Measurements from ENCODE around the gene KRT222.

Gene KRT222

DNA sequence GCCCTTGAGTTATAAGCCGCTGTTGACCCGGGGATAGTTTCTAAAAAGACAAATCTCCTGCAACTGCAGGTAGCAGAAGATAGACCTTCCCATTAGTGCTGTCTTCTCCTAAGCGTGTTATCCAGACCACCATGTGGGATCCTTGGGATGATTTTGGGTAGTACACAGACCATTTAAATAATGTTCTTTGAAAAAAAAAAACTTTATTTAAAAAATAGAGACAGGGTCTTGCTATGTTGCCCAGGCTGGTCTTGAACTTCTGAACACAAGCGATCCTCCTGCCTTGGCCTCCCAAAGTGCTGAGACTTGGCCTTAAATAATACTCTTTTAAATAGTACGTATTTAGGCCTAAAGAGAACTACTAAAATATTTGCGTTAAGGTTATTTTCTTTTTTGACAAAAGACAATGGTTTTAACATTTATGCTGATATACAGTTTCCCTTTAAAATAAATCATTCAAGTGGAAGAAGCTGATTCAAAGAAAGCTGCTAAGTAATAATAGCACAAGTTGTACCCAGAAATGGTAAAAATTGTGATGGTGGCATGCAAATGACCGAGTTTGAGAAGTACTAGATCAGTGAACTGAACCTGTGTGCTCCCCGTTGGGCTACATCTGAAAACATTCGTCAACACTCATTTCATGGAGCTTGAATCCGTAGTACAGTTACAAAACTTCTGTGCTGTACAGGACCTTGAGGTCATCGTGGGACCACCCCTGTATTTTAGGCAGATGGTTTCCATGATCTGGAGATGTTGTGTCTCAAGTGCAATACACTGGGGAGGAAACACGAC, 41.4 kb downstream of the KRT222 start:
- H3K4me3 ChIP-seq (ENCODE audit: insufficient read depth in 1 of 2, low read depth in 1 of 2, low read length in 2 of 2) = no peak overlapping the region
- H3K14ac ChIP-seq (ENCODE audit: low read length in 2 of 2) = no peak overlapping the region
- H3K79me1 ChIP-seq (replicated peaks; ENCODE audit: low read length, poor library complexity, severe bottlenecking) = no peaks in the 10 kb centered on the region
- H2BK15ac ChIP-seq (ENCODE audit: low read depth, poor library complexity, severe bottlenecking) = no peak overlapping the region
- 97% methylated on average over 10 of the region's 12 CpGs for WGBS
- peaks cover 5 to 19% of the 10 kb centered on the region in 2 experiments for H3K36me3 ChIP-seq (ENCODE audit: control insufficient read depth in 1 of 2, insufficient read depth in 2 of 2, low read depth in 1 of 2, low read length in 2 of 2)
- no peak overlapping the region for H4K91ac ChIP-seq (ENCODE audit: low read length)
- H3K4ac ChIP-seq (ENCODE audit: low read depth in 1 of 2, low read length in 2 of 2) = no peak overlapping the region
- no peak overlapping the region for H2BK12ac ChIP-seq (ENCODE audit: low read length in 2 of 2)
- H3K18ac ChIP-seq (ENCODE audit: low read depth in 1 of 2, low read length in 2 of 2) = no peak overlapping the region
- peaks cover 0 to 4% of the 10 kb centered on the region in 2 experiments for H3K27me3 ChIP-seq (ENCODE audit: control insufficient read depth in 1 of 2, insufficient read depth in 1 of 2, low read length in 2 of 2)
- H2BK5ac ChIP-seq (ENCODE audit: low read depth, low read length, poor library complexity, severe bottlenecking) = no peak overlapping the region
- H3K4me2 ChIP-seq (ENCODE audit: low read length, poor library complexity, severe bottlenecking) = no peak overlapping the region
- DNase-seq = no peak
- no peak overlapping the region for H2AFZ ChIP-seq (ENCODE audit: low read depth, low read length)
- no peak overlapping the region for H2AK5ac ChIP-seq (ENCODE audit: low read length, severe bottlenecking)
- H2BK120ac ChIP-seq (ENCODE audit: low read depth, low read length) = no peak overlapping the region
- H4K8ac ChIP-seq (ENCODE audit: low read length) = no peak overlapping the region
- H3K9ac ChIP-seq (ENCODE audit: low read length) = no peak overlapping the region
- H3K27ac ChIP-seq (ENCODE audit: low read length, poor library complexity, severe bottlenecking) = no peak overlapping the region
- H3K4me1 ChIP-seq (ENCODE audit: control insufficient read depth, insufficient read depth, low read depth, low read length) = peaks cover 1% of the 10 kb centered on the region
- H3K23ac ChIP-seq (ENCODE audit: low read length in 2 of 2) = no peak overlapping the region
- no peaks in the 10 kb centered on the region for H3K9me3 ChIP-seq (ENCODE audit: control insufficient read depth, low read length)

- H3K23ac ChIP-seq (ENCODE audit: low read length in 2 of 2) = no peak overlapping the region
- H3K18ac ChIP-seq (ENCODE audit: low read depth in 1 of 2, low read length in 2 of 2) = no peak overlapping the region
- H3K9me3 ChIP-seq (ENCODE audit: control insufficient read depth, low read length) = no peaks in the 10 kb centered on the region
- H2BK5ac ChIP-seq (ENCODE audit: low read depth, low read length, poor library complexity, severe bottlenecking) = no peak overlapping the region
- peaks cover 4 to 8% of the 10 kb centered on the region in 2 experiments for H3K36me3 ChIP-seq (ENCODE audit: control insufficient read depth in 1 of 2, insufficient read depth in 2 of 2, low read depth in 1 of 2, low read length in 2 of 2)
- H2AK5ac ChIP-seq (ENCODE audit: low read length, severe bottlenecking) = no peak overlapping the region
- H3K79me1 ChIP-seq (replicated peaks; ENCODE audit: low read length, poor library complexity, severe bottlenecking) = no peaks in the 10 kb centered on the region
- no peak overlapping the region for H4K91ac ChIP-seq (ENCODE audit: low read length)
- H3K4me2 ChIP-seq (ENCODE audit: low read length, poor library complexity, severe bottlenecking) = no peak overlapping the region
- peaks cover 0 to 4% of the 10 kb centered on the region in 2 experiments for H3K27me3 ChIP-seq (ENCODE audit: control insufficient read depth in 1 of 2, insufficient read depth in 1 of 2, low read length in 2 of 2)
- H3K27ac ChIP-seq (ENCODE audit: low read length, poor library complexity, severe bottlenecking) = no peak overlapping the region
- H3K4me3 ChIP-seq (ENCODE audit: insufficient read depth in 1 of 2, low read depth in 1 of 2, low read length in 2 of 2) = no peak overlapping the region
- H3K4me1 ChIP-seq (ENCODE audit: control insufficient read depth, insufficient read depth, low read depth, low read length) = peaks cover 1% of the 10 kb centered on the region
- no peak overlapping the region for H2BK120ac ChIP-seq (ENCODE audit: low read depth, low read length)
- no peak for DNase-seq
- no peak overlapping the region for H3K4ac ChIP-seq (ENCODE audit: low read depth in 1 of 2, low read length in 2 of 2)
- H2AFZ ChIP-seq (ENCODE audit: low read depth, low read length) = no peak overlapping the region
- H3K14ac ChIP-seq (ENCODE audit: low read length in 2 of 2) = no peak overlapping the region
- H3K9ac ChIP-seq (ENCODE audit: low read length) = no peak overlapping the region
- H2BK12ac ChIP-seq (ENCODE audit: low read length in 2 of 2) = no peak overlapping the region
- no peak overlapping the region for H2BK15ac ChIP-seq (ENCODE audit: low read depth, poor library complexity, severe bottlenecking)
- WGBS = 80% methylated on average over 1 of the region's 3 CpGs
- no peak overlapping the region for H4K8ac ChIP-seq (ENCODE audit: low read length)
Observed at GRCh38 chr17:40622509-40622928, 42.5 kb downstream of the KRT222 start.

- Histone ChIP-seq H3K4me1 (ENCODE audit: control insufficient read depth, insufficient read depth, low read depth, low read length) (peaks cover 1% of the 10 kb centered on the region), H3K4me2 (ENCODE audit: low read length, poor library complexity, severe bottlenecking) (no peak overlapping the region), H3K4me3 (ENCODE audit: insufficient read depth in 1 of 2, low read depth in 1 of 2, low read length in 2 of 2) (no peak overlapping the region), H2AFZ (ENCODE audit: low read depth, low read length) (no peak overlapping the region), H3K9ac (ENCODE audit: low read length) (peak overlapping the region; percentile 56), H3K36me3 (ENCODE audit: control insufficient read depth in 1 of 2, insufficient read depth in 2 of 2, low read depth in 1 of 2, low read length in 2 of 2) (peaks cover 0 to under 1% of the 10 kb centered on the region in 2 experiments), H2BK120ac (ENCODE audit: low read depth, low read length) (no peak overlapping the region), H3K27ac (ENCODE audit: low read length, poor library complexity, severe bottlenecking) (no peak overlapping the region), H3K18ac (ENCODE audit: low read depth in 1 of 2, low read length in 2 of 2) (no peak overlapping the region), H2BK12ac (ENCODE audit: low read length in 2 of 2) (no peak overlapping the region), H4K8ac (ENCODE audit: low read length) (no peak overlapping the region), H2BK5ac (ENCODE audit: low read depth, low read length, poor library complexity, severe bottlenecking) (no peak overlapping the region), H3K4ac (ENCODE audit: low read depth in 1 of 2, low read length in 2 of 2) (no peak overlapping the region), H3K27me3 (ENCODE audit: control insufficient read depth in 1 of 2, insufficient read depth in 1 of 2, low read length in 2 of 2) (peaks cover 0 to 13% of the 10 kb centered on the region in 2 experiments), H3K23ac (ENCODE audit: low read length in 2 of 2) (no peak overlapping the region), H3K14ac (ENCODE audit: low read length in 2 of 2) (no peak overlapping the region), H3K79me1 (replicated peaks; ENCODE audit: low read length, poor library complexity, severe bottlenecking) (no peaks in the 10 kb centered on the region), H3K9me3 (ENCODE audit: control insufficient read depth, low read length) (no peaks in the 10 kb centered on the region), H4K91ac (ENCODE audit: low read length) (no peak overlapping the region), H2AK5ac (ENCODE audit: low read length, severe bottlenecking) (no peak overlapping the region), H2BK15ac (ENCODE audit: low read depth, poor library complexity, severe bottlenecking) (no peak overlapping the region)
- peak; percentile 36 for DNase-seq
- 74% methylated on average over 8 of the region's 8 CpGs for WGBS
Observed at GRCh38 chr17:40621578-40621977, 43.4 kb downstream of the KRT222 start.

GRCh38 chr17:40621019-40621418, 44.0 kb downstream of the KRT222 start:
- Histone ChIP-seq H3K4me3 (ENCODE audit: insufficient read depth in 1 of 2, low read depth in 1 of 2, low read length in 2 of 2) (no peak overlapping the region), H2BK120ac (ENCODE audit: low read depth, low read length) (no peak overlapping the region), H3K14ac (ENCODE audit: low read length in 2 of 2) (no peak overlapping the region), H3K4me1 (ENCODE audit: control insufficient read depth, insufficient read depth, low read depth, low read length) (peaks cover 4% of the 10 kb centered on the region), H2AK5ac (ENCODE audit: low read length, severe bottlenecking) (no peak overlapping the region), H3K4me2 (ENCODE audit: low read length, poor library complexity, severe bottlenecking) (no peak overlapping the region), H3K18ac (ENCODE audit: low read depth in 1 of 2, low read length in 2 of 2) (no peak overlapping the region), H3K9me3 (ENCODE audit: control insufficient read depth, low read length) (no peaks in the 10 kb centered on the region), H3K9ac (ENCODE audit: low read length) (peak overlapping the region; percentile 33), H3K23ac (ENCODE audit: low read length in 2 of 2) (no peak overlapping the region), H4K8ac (ENCODE audit: low read length) (no peak overlapping the region), H2BK15ac (ENCODE audit: low read depth, poor library complexity, severe bottlenecking) (no peak overlapping the region), H3K4ac (ENCODE audit: low read depth in 1 of 2, low read length in 2 of 2) (no peak overlapping the region), H2AFZ (ENCODE audit: low read depth, low read length) (no peak overlapping the region), H3K27ac (ENCODE audit: low read length, poor library complexity, severe bottlenecking) (no peak overlapping the region), H3K79me1 (replicated peaks; ENCODE audit: low read length, poor library complexity, severe bottlenecking) (no peaks in the 10 kb centered on the region), H2BK12ac (ENCODE audit: low read length in 2 of 2) (no peak overlapping the region), H2BK5ac (ENCODE audit: low read depth, low read length, poor library complexity, severe bottlenecking) (no peak overlapping the region), H4K91ac (ENCODE audit: low read length) (no peak overlapping the region), H3K36me3 (ENCODE audit: control insufficient read depth in 1 of 2, insufficient read depth in 2 of 2, low read depth in 1 of 2, low read length in 2 of 2) (no peaks in the 10 kb centered on the region), H3K27me3 (ENCODE audit: control insufficient read depth in 1 of 2, insufficient read depth in 1 of 2, low read length in 2 of 2) (peaks cover 0 to 18% of the 10 kb centered on the region in 2 experiments)
- DNase-seq = no peak
- WGBS = 85% methylated on average over 4 of the region's 6 CpGs
